H7 (cell line): ENCODE results near the gene MS4A6A. TPM values are rescaled to one million over a fixed set of nuclear protein-coding genes. Genes with fewer than 3 reads are reported as not detected.

ENCODE experiments used
- DNase-seq: peaks from one replicate; pipeline ENCODE4 v3.0.0; 2012
- H3K27me3 ChIP-seq: 2 replicates; pipeline ENCODE4 v1.6.0; 2011; ENCODE audit warnings: mild to moderate bottlenecking, low read length; ENCODE audit not compliant: control insufficient read depth, insufficient read depth
- H3K36me3 ChIP-seq: replicated peaks from 2 replicates; pipeline ENCODE4 v1.5.1; 2011; ENCODE audit warnings: low read length; ENCODE audit not compliant: control insufficient read depth, insufficient read depth
- H3K4me3 ChIP-seq: 2 replicates; pipeline ENCODE4 v1.5.1; 2011; ENCODE audit warnings: low read depth, mild to moderate bottlenecking, control low read depth, low read length, moderate library complexity; ENCODE audit not compliant: insufficient read depth
- total RNA-seq: library from RNA; depleted of rRNA; stranded (reverse); fragments of >200 nt; shearing (Covaris generic); gene quantifications from 2 replicates; pipeline ENCODE4 v1.2.3, GENCODE V29; 2014; rRNA removed

The MS4A6A gene
- total RNA-seq, 1 experiment from 2014 or later, result not detected

DNA sequence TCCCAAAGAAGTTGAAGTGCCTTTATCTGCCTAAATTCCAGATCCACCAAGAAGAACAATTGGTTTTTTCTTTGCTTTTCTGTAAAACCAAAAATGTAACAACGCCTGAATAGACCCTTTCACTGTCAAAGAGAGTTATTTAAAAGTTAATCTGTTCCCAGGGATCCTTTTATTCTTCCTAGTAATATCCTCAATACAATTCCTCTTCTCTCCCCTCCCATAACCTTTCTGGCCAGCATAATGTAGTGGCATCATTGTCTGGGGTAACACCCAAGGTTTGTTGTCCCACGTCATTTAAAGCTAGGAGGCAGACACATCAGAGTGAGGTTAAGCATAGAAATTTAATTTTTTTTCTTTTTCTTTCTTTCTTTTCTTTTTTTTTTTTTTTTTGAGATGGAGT is 54.5 kb downstream of the MS4A6A start:
- no peak for DNase-seq
- Histone ChIP-seq H3K4me3 (no peak overlapping the region), H3K36me3 (no peaks in the 10 kb centered on the region), H3K27me3 (no peaks in the 10 kb centered on the region)

GRCh38 chr11:60127311-60127811 is 55.5 kb downstream of the MS4A6A start:
- no peaks in the 10 kb centered on the region for H3K27me3 ChIP-seq
- DNase-seq, result no peak
- no peak overlapping the region for H3K4me3 ChIP-seq
- H3K36me3 ChIP-seq, result no peaks in the 10 kb centered on the region

- no peak for DNase-seq
- H3K27me3 ChIP-seq, result no peaks in the 10 kb centered on the region
- H3K36me3 ChIP-seq, result no peaks in the 10 kb centered on the region
- H3K4me3 ChIP-seq, result no peak overlapping the region
Measured at GRCh38 chr11:60125956-60126585, 56.8 kb downstream of the MS4A6A start.

- Histone ChIP-seq H3K4me3 (no peak overlapping the region), H3K27me3 (no peaks in the 10 kb centered on the region), H3K36me3 (no peaks in the 10 kb centered on the region)
- no peak for DNase-seq
Measured at GRCh38 chr11:60124802-60125432, 58.0 kb downstream of the MS4A6A start.

Other genes starting within 250 kb of the MS4A6A start
- 0.22 TPM in 1 of 2 replicates, not detected in the other for gene OOSP1, start 244.7 kb downstream of the MS4A6A start, total RNA-seq
- not detected in 2 replicates for gene OOSP4A, start 219.1 kb downstream of the MS4A6A start, total RNA-seq
- gene OOSP4B, start 165.9 kb downstream of the MS4A6A start, total RNA-seq, result not detected in 2 replicates
- gene OOSP2, start 142.7 kb downstream of the MS4A6A start, total RNA-seq, result not detected in 2 replicates
- gene MS4A3, start 126.4 kb downstream of the MS4A6A start, total RNA-seq, result not detected in 2 replicates
- not detected in 2 replicates for gene MS4A2, start 94.4 kb downstream of the MS4A6A start, total RNA-seq
- not detected in 2 replicates for gene MS4A4E, start 60.1 kb upstream of the MS4A6A start, total RNA-seq
- gene MS4A4A, start 97.6 kb upstream of the MS4A6A start, total RNA-seq, result not detected in 2 replicates
- gene MS4A6E, start 144.2 kb upstream of the MS4A6A start, total RNA-seq, result not detected in 2 replicates
- gene MS4A7, start 195.4 kb upstream of the MS4A6A start, total RNA-seq, result not detected in 2 replicates
- not detected in 2 replicates for gene MS4A14, start 213.4 kb upstream of the MS4A6A start, total RNA-seq
- not detected in 2 replicates for gene MS4A5, start 246.5 kb upstream of the MS4A6A start, total RNA-seq